Ovary (tissue), 3 donors: ENCODE data around the gene CKAP4.

Source experiments
- POLR2A ChIP-seq: fragments of 450-650 bp; IDR thresholded peaks from one replicate; pipeline ENCODE4 v1.6.1; 2017; ENCODE audit warnings: antibody characterized with exemption, mild to moderate bottlenecking, moderate library complexity
- TF ChIP-seq, protein P1 (sequence below), 3 donors: fragments of 450-650 bp in 2 of 3; fragments of 200-600 bp in 1 of 3; IDR thresholded peaks; one replicate each; pipeline versions ENCODE4 v1.5.1 to v1.8.0; 2016 to 2022; ENCODE audit warnings: antibody characterized with exemption in 3 of 3, mild to moderate bottlenecking in 1 of 3
- donor health status: DM: no; HTN: no; CAD: no.

DNA sequence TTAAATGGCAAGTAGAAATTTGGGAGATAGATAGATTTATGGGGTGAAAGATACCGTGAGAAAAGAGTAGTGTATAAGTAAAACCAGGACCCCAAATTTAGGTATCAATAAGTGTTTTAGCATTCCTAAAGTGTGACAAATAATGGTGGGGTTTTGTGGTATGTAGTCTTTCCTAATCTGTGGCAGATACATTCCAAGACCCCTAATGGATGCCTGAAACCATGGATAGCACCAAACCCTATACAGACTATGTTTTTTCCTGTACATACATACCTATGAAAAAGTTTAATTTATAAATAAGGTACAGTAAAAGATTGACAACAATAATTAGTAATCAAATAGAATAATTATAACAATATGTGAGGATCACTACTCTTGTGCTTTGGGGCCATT lies 40.3 kb upstream of the CKAP4 start:
- no peak for TF ChIP-seq POLR2A
- TF ChIP-seq, protein P1, sequence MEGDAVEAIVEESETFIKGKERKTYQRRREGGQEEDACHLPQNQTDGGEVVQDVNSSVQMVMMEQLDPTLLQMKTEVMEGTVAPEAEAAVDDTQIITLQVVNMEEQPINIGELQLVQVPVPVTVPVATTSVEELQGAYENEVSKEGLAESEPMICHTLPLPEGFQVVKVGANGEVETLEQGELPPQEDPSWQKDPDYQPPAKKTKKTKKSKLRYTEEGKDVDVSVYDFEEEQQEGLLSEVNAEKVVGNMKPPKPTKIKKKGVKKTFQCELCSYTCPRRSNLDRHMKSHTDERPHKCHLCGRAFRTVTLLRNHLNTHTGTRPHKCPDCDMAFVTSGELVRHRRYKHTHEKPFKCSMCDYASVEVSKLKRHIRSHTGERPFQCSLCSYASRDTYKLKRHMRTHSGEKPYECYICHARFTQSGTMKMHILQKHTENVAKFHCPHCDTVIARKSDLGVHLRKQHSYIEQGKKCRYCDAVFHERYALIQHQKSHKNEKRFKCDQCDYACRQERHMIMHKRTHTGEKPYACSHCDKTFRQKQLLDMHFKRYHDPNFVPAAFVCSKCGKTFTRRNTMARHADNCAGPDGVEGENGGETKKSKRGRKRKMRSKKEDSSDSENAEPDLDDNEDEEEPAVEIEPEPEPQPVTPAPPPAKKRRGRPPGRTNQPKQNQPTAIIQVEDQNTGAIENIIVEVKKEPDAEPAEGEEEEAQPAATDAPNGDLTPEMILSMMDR (IDR thresholded peaks at IDR 0.05), result no peak
